H1 (cell line): ENCODE results near the gene LCOR.

Source experiments
- BACH1 ChIP-seq: IDR thresholded peaks from 2 replicates; pipeline ENCODE4 v1.6.1; 2012; ENCODE audit warnings: low read length, improper control_type of control experiment
- CTCF ChIP-seq, 3 experiments: IDR thresholded peaks; 1 replicate in 2 of 3; 2 replicates in 1 of 3; pipeline versions ENCODE4 v1.5.1 to v1.6.1; 2011; ENCODE audit warnings: low read length in 3 of 3, mild to moderate bottlenecking in 3 of 3, inconsistent platforms in 2 of 3, low read depth in 1 of 3, moderate library complexity in 1 of 3; ENCODE audit not compliant: insufficient read depth in 1 of 3; ENCODE audit errors: control extremely low read depth in 1 of 3
- E2F6 ChIP-seq: IDR thresholded peaks from 2 replicates; pipeline ENCODE4 v1.6.1; 2012; ENCODE audit warnings: inconsistent platforms
- EP300 ChIP-seq, 2 experiments: IDR thresholded peaks; 1 replicate in 1 of 2; 2 replicates in 1 of 2; pipeline ENCODE4 v1.6.1; 2011 to 2012; ENCODE audit warnings: low read depth in 2 of 2, low read length in 2 of 2, mild to moderate bottlenecking in 2 of 2, borderline replicate concordance in 1 of 2, inconsistent platforms in 1 of 2, moderate library complexity in 1 of 2
- NANOG ChIP-seq: IDR thresholded peaks from 2 replicates; pipeline ENCODE4 v1.6.1; 2011; ENCODE audit warnings: low read length, low read depth, mild to moderate bottlenecking, inconsistent platforms; ENCODE audit not compliant: insufficient read depth, poor library complexity, severe bottlenecking
- RXRA ChIP-seq: IDR thresholded peaks from 2 replicates; pipeline ENCODE4 v1.6.1; 2011; ENCODE audit warnings: low read depth, mild to moderate bottlenecking, low read length, moderate library complexity; ENCODE audit not compliant: insufficient read depth
- SP2 ChIP-seq: IDR thresholded peaks from 2 replicates; pipeline ENCODE4 v1.6.1; 2012; ENCODE audit warnings: mild to moderate bottlenecking, low read length, inconsistent platforms
- SUZ12 ChIP-seq: fragments of 200-600 bp; sonication (generic); IDR thresholded peaks from 2 replicates; pipeline ENCODE4 v1.6.1; 2012; ENCODE audit warnings: mild to moderate bottlenecking, inconsistent platforms, low read length, moderate library complexity, mixed read lengths
- TAF1 ChIP-seq: IDR thresholded peaks from 2 replicates; pipeline ENCODE4 v1.6.1; 2011; ENCODE audit warnings: mild to moderate bottlenecking, low read depth, low read length
- TCF12 ChIP-seq: IDR thresholded peaks from 2 replicates; pipeline ENCODE4 v1.6.1; 2011; ENCODE audit warnings: low read depth, mild to moderate bottlenecking, low read length

- no peak for TF ChIP-seq SUZ12
- no peak for TF ChIP-seq RXRA
- TF ChIP-seq SP2 = no peak
- TF ChIP-seq CTCF (IDR thresholded peaks at IDR 0.05; ENCODE audit: control extremely low read depth in 1 of 3, insufficient read depth in 1 of 3, low read depth in 1 of 3, low read length in 3 of 3) = no peak
- no peak for TF ChIP-seq TCF12
- TF ChIP-seq NANOG = no peak
- TF ChIP-seq TAF1 = no peak
- TF ChIP-seq EP300 (IDR thresholded peaks at IDR 0.05; ENCODE audit: borderline replicate concordance in 1 of 2, low read depth in 2 of 2, low read length in 2 of 2) = no peak
- TF ChIP-seq BACH1 = no peak
- no peak for TF ChIP-seq E2F6
These were observed 160.6 kb downstream of the LCOR start for GRCh38 chr10:96992721-96993120.
